ENCODE data around the gene MAMSTR. TPM values are rescaled to one million over a fixed set of nuclear protein-coding genes. Genes with fewer than 3 reads are reported as not detected.
"Not testable (repeated sequence)": the region's sequence is repeated elsewhere in the genome, so short reads cannot be mapped to it uniquely, and the experiment has no call there.

The MAMSTR gene
- total RNA-seq, 1 donor from 2014 or later: 0.25 TPM

DNA sequence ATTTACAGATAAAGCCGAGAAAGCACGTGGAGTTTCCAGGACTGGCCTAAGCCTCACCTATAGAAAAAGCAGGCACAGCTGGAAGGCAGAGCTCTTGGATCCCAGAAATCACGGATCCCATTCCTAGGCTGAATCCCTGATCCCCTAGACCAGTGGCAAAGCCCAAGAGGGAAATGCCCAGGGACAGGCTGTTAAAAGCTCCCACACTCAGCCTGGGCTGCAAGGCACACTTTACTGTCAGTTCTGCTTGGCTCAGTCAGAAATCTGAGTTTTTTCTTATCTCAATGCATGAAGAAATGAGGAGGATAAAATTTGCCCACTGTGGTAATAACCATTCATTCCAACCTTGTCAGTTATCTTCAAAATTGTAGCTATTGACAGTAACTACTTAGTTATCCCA, 31.7 kb downstream of the MAMSTR start:
- no peak for DNase-seq (ENCODE audit: low read depth)

DNA sequence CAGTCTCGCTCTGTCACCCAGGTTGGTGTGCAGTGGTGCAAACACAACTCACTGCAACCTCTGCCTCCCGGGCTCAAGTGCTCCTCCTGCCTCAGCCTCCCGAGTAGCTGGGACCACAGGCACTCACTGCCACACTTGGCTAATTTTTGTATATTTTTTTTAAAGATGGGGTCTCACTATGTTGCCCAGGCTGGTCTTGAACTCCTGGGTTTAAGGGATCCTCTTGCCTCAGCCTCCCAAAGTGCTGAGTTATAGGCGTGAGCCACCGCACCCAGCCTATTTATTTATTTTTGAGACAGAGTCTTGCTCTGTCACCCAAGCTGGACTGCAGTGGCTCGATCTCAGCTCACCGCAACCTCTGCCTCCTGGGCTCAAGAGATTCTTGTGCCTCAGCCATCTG, 32.9 kb downstream of the MAMSTR start:
- not testable (repeated sequence) for DNase-seq (ENCODE audit: low read depth)

DNA sequence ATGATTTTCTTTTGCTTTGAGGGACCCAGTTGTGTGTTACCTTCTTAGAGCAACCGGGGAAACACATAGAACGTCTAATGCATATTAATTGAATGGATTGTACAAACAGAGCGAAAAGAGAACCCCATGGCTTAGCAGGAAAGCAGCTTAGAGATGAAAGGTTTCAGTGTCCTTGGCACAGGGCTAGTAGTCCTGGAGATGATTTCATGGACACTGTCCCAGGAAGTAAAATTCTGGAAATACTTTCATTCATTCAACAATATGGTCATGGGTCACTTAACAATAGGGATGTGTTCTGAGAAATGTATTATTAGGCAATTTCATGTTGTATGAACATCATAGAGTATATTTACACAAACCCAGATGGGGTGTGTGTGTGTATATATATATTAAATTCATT, 33.4 kb downstream of the MAMSTR start:
- no peak for DNase-seq (ENCODE audit: low read depth)

DNA sequence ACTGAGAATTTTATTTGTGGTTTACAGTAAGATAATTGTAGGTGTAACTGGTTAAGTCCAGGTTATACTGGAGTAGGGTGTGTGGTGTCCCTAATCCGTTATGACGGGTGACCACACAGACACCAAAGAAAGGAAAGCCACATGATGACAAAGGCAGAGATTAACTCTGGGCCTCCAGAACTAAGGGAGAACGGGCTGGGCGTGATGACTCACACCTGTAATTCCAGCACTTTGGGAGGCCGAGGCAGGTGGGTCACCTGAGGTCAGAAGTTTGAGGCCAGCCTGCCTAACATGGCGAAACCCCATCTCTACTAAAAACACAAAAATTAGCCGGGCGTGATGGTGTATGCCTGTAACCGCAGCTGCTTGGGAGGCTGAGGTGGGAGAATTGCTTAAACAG, 33.9 kb downstream of the MAMSTR start:
- peak; percentile 44 for DNase-seq (ENCODE audit: low read depth)

DNA sequence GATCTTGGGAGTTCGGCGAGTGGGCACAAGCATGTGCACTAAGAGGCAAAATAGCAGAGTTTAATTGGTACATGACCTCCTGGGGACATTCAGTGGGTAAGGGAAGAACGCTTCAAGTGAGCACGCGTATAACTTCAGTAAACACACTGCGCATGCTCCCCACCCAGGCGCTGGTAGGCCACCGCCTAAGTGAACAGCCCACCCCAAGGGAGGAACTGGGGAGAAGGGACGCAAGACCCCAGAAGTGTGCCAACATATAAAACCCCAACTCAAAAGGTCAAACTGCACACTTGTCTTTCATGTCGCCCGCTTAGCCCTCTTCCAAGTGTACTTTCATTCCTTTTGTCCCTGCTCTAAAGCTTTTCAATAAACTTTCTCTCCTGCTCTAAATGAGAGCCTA, 36.2 kb downstream of the MAMSTR start:
- peak; percentile 22 for DNase-seq (ENCODE audit: low read depth)

DNA sequence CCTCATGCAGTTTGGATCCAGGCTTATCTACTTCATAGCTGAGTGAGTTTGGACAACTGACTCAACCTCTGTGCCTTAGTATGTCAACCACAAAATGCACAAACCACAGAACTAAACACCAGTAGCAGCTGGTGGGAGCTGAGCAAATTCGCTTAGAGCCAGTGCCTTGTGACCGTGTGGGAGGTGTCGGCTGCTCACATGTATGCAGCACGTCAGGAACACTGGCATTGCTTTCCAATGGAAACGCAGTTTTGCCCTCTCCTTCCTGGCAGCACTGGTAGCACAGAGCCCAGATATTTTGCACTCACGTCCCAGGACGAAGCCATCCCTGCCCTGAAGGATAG, 38.4 kb downstream of the MAMSTR start:
- DNase-seq (ENCODE audit: low read depth): peak; percentile 89

DNA sequence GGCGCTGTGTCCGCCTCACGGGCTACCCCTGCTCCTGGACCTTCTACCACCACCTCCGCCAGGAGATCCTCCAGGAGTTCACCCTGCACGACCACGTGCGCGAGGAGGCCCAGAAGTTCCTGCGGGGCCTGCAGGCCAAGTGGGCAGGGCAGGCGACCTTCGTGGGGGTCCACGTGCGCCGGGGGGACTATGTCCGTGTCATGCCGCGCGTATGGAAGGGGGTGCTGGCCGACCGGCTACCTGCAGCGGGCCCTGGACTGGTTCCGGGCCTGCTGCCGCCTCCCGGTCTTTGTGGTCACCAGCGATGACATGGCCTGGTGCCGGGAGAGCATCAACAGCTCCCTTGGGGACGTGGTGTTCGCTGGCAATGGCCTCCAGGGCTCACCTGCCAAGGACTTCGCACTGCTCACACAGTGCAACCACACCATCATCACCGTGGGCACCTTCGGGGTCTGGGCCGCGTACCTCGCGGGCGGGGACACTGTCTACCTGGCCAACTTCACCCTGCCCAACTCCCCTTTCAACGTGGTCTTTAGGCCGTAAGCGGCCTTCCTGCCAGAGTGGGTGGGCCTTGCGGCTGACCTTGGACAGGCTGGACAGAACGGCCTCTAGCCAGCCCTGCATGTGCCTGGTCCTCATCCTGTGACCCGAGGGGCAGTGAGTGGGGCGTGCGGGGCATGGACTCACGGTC, 38.9 kb downstream of the MAMSTR start:
- DNase-seq (ENCODE audit: low read depth): no peak

DNA sequence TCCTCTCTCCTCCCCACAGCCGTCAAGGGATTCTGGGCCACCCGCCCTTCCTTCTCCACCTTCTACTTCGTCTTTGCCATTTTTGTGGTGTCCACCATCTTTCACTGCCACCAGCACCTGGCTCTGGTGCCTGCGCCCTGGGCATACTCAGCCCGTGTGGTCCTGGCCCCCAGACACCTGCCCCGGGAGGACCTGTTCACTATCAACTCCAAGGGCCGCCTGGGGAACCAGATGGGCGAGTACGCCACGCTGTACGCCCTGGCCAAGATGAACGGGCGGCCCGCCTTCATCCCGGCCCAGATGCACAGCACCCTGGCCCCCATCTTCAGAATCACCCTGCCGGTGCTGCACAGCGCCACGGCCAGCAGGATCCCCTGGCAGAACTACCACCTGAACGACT, 39.5 kb downstream of the MAMSTR start:
- DNase-seq (ENCODE audit: low read depth): not testable (repeated sequence)

DNA sequence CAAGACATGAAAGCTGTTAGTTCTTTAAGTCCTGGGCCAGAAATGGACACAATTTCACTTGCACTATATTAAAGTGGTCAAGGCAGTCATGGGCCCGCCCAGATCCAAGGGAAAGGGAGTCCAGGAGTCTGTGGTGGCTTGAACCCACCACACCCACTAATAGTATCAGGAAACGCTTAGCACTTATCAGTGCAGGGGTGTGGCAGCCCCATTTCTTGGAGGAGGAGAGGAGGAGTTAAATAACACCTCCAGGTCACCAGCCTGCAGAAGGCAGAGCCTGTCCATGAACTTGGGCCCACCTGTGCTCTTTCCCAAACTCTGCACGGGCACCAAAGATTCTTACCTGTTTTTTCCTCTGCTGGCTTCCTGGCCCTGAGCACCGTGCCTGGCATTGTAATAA, 41.3 kb downstream of the MAMSTR start:
- no peak for DNase-seq (ENCODE audit: low read depth)

DNA sequence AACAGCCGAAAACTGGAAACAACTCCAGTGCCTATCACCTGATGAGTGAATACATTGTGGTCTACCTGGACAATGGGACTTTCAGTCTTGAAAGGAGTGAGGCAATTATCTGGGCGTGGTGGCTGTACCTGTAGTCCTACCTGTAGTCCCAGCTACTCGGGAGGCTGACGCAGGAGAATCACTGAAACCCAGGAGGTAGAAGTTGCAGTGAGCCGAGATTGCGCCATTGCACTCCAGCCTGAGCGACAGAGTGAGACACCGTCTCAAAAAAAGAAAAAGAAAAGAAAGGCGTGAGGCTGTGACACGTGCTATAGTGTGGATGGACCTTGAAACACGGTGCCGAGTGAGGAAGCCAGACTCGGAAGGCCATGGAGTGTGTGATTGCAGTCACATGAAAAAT, 42.6 kb downstream of the MAMSTR start:
- DNase-seq (ENCODE audit: low read depth): no peak

DNA sequence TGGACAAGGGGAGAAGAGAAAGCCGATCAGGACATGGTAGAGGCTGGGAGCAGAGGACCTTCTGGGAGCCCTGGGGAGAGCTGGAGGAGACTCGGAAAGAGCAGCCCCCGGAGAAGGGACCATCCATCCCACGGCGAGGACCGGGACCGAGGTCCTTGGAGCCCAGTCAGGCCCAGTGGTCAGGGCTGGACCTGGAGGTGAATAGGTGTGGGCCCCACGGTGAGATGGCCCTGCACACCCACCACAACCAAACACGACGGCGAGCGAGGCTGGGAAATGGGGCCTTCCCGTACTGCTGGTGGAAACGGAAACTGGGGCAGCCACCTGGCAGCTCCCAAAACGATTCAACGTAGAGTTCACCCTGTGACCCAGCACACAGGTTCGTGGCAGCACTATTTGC, 43.0 kb downstream of the MAMSTR start:
- DNase-seq (ENCODE audit: low read depth): no peak

DNA sequence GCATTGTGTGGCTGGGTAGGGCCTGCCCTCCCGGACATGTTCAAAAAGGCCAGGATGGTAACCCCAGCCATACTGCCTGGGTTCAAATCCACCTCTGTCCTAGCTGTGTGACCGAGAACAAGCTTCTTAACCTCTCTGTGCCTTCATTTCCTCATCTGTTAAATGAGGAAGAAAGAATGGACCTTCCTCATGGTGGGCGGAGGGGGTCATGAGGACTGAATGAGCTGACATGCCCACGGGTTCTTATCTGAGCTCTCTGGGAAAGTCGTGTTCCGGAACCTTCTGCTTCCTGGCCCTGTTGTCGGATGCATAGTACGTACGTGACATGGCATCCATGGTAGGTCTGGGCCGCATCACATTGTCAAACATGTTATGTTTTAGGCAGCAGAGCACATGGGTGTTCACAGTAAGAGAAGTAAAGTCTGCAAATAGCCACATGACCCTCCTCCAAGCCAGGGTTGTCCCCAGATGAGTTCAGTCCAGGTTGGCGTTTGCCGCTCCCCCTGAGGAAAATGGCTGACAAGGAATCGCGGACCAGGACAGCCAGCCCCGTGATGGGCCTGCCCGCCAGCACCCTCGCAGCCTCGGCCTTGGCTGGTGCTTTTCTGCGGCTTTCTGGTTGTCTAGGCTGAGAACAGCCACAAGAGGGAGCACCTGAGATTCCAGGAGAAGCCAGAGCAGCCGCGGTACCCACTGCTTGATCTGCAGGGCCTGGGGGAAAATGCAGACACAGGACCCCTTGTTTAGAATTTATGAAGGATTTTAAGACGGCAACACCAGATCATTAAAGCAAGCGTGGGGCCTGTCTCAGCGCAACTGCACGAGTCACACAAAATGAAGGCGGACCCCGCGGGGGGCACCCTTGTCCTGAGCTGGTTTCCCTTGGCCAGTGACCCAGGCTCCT, 44.4 kb downstream of the MAMSTR start:
- peak; percentile 58 for DNase-seq (ENCODE audit: low read depth)

DNA sequence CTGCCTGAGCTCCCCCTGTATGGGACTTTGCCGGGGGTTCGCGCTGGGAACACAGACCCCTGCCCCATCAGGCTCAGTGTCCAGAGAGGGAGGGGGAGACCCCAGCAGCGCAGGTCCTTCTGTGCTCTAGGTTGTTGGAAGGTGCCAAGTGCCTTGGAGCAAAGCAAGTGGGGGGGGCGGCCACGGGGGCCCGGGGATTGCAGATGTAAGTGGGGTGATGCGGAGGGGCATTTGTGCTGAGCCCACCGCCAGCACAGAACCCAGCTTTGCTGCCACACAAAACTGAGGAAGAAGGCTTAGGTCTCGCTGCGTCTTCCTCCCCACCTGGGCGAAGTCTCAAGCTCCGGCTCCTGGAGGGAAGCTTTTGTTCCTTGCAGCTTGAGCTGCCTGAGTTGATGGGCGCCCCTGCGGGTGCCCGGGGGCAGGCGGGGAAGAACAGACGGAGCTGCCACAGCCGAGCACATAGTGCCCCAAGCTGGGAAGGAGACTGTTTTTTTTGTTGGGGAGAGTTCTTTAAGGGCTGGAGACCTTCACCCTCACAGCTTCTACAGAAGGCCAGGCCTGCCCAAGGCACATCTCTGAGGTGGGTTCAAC, 45.2 kb downstream of the MAMSTR start:
- no peak for DNase-seq (ENCODE audit: low read depth)

DNA sequence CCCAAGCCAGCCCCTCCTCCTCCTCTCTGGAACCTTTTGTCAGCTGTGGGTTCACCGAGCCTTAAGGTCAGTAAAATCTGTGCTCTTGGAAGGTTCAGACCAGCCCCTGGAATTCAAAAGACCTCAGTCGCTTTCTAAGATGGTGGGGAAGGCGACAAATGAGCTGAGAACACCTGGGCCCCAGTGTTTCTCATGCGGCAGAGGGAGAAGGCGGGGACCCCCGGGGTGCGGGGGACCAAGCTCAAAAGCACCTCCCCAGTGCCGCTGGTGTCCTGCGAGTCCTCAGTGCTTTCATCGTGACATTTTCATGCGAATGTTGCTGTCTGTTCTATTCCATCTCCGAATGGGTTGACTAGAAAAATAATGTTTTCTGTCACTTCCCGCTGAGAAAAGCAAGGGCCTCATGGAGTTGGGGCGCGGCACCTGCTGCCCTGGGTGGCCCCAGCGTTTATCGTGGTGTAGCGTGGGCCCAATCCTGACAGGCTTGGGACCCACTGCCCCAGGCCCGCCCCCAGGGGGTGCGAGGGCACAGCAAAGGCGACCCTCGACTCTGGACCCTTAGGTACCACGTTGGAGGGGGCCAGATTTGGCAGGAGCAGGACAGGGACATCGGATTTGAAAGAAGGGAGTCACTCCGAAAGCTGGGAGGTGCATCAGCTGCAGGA, 46.0 kb downstream of the MAMSTR start:
- DNase-seq (ENCODE audit: low read depth): no peak

DNA sequence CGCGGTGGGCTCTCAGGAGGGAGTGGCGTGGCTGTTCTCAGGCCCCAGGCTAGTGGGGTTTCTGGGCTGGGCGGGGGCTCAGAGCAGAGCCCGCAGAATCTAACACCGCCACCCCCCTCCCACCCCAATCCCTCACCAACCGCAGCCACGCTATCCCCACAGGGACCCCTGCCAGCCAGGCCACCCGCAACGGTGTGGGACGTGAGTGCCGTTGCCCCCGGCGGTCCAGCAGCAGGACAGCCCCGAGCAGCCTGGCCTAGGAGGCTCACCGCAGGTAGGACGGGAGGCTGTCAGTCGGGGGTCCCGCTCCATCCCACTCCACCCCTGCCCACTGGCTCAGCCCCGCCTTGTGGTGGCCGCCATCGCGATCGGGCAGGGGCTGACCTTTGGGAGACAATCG, 46.5 kb downstream of the MAMSTR start, which contains the start of gene NTN5:
Gene NTN5 (minus strand): TSS at position 24 of the 400 bp plus-strand sequence. CDS start 2,031 bp downstream, outside the sequence.
- no peak for DNase-seq (ENCODE audit: low read depth)

DNA sequence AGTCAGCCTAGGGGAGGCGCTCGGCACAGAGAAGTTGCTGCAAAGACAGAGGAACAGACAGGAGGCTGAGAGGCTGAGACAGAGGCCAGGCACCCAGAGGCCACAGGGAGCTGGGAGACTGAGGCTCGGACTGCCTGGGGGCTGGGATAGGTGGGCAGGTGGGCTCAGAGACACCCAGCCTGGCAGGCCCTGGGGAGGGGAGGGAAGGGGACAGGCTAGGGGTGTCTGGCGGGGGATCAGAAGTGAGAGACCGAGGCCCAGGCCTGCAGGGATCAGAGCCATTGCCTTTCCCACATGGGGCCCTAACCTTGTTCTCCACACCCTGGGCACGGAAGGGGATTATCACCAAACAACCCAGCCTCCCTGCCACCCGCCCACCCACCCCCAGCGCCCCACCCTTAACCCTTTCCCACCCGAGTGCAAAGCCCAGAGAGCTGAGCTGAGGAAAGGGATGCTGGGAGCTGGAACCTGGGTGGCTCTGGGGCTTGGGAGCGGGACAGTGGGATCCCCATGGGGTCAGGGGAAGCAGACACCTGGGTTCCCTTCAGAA, 48.0 kb downstream of the MAMSTR start:
- no peak for DNase-seq (ENCODE audit: low read depth)

DNA sequence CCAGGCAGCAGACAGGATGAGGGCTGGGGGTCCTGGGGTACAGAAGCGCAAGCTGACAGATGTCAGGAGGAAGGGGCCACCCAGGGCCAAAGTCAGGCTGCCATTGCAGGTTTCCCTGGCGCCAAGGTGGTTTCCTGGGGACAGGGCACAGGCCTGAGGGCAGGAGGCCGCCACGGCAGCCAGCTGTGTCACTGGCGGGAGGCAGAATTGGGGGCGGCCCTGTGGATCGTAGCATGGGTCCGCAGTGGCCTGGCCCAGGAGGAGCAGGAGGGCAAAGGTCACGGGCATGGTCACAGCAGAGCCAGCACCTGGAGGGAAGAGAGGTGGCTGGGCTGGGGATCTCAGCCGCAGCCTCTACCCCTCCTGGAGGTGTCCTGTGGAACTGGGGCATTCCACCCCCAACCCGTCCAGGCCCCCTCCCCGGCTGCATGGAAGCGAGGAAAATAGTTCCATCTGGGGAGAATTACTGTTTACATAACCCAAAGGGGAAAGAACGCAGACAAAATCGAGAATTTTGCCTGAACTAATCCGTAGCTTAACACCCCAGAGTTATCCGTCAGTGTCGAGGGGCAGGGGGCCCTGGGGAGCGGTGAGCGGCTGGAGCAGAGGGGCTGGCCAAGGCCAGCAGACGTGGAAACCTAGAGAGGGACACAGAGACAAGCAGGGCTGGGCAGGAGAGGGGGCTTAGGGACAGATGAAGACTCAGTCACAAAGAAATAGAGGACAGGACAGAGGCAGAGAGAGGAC, 48.7 kb downstream of the MAMSTR start:
- no peak for DNase-seq (ENCODE audit: low read depth)

DNA sequence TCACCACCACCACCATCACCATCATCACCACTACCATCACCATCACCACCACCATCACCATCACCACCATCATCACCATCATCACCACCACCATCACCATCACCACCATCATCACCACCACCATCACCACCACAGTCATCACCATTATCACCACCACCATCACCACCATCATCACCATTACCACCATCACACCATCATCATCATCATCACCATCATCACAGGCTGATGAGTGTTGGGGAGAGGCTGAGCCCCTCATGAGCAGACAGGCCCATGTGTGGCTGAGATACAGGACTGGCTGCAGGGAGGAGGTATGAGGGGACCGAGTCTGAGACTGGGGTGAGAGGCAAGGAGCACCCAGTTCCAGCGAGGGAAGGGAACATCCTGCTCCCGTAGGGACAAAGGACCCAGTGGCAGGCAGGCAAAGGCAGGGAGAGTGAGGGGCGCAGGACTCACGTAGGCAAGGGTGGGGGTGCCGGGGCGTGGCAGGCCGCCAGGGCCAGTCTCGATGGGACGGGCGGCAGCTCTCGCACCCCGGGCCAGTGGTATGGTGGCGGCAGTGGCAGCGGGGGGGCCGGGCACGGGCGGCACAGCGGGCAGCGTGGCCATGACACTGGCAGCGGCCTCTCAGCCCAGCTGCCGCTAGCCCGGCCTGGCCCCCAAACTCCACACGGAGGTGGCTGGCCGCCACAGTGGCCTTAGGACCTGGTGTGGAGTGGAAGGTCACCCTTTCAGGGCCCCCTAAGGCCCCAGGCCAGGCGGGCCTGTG, 49.4 kb downstream of the MAMSTR start:
- no peak for DNase-seq (ENCODE audit: low read depth)

DNA sequence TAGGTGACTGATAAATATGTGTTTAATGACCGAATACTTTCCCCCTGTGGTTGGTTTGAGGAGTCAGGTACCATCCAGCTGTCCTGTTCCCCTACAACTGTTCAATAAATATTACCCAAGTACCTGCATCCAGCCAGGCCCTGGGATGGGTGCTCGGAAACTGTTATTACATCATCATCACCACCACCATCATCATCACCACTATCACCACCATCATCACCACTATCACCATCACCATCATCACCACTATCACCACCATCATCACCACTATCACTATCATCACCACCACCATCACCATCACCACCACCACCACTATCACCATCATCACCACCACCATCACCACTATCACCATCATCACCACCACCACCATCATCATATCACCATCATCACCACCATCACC, 50.8 kb downstream of the MAMSTR start:
- no peak for DNase-seq (ENCODE audit: low read depth)

DNA sequence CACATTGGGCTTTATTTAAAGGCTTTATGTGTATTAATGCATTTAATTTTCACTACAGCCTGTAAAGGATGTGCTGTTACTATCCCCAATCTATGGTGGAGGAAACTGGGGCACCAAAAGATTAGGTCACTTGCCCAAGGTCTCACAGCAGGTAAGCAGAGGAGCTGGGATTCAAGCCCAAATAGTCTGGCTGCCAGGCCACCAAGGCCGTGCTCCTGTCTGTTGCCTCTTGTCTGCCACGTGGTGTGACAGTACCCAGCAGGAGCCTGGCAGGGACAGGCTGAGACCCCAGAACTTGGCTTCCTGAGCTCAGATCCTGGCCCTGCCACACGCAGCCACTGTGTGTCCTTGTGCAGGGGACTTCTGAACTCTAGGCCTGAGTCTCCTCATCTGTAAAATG, 51.2 kb downstream of the MAMSTR start:
- no peak for DNase-seq (ENCODE audit: low read depth)
